HepG2 (cell line): Measurements from ENCODE around the gene EXOC7. TPM values are rescaled to one million over a fixed set of nuclear protein-coding genes. Genes with fewer than 3 reads are reported as not detected.

ENCODE experiments used
- ARID5B ChIP-seq: IDR thresholded peaks from 2 replicates; pipeline ENCODE4 v1.4.0; 2020; ENCODE audit warnings: mild to moderate bottlenecking, missing genetic modification reagents
- BRF2 ChIP-seq: sonication (generic); formaldehyde crosslinking; IDR thresholded peaks from 2 replicates; pipeline ENCODE4 v1.8.1; 2022; ENCODE audit warnings: mild to moderate bottlenecking, missing genetic modification reagents
- HNF4A ChIP-seq: sonication (generic); formaldehyde crosslinking; IDR thresholded peaks from 2 replicates; pipeline ENCODE4 v1.4.0; 2020; ENCODE audit warnings: missing genetic modification reagents
- MIXL1 ChIP-seq: IDR thresholded peaks from 2 replicates; pipeline ENCODE4 v1.6.1; 2016
- MTA1 ChIP-seq: sonication (generic); formaldehyde crosslinking; IDR thresholded peaks from 2 replicates; pipeline ENCODE4 v1.4.0; 2020; ENCODE audit warnings: missing genetic modification reagents, mild to moderate bottlenecking, borderline replicate concordance
- MXD1 ChIP-seq: sonication (generic); formaldehyde crosslinking; IDR thresholded peaks from 2 replicates; pipeline ENCODE4 v1.4.0; 2020; ENCODE audit warnings: mild to moderate bottlenecking, missing genetic modification reagents
- SAP130 ChIP-seq: IDR thresholded peaks from 2 replicates; pipeline ENCODE4 v1.6.1; 2016; ENCODE audit warnings: low read depth
- SOX13 ChIP-seq, 3 experiments: fragments of 450-650 bp in 1 of 3; sonication (generic) in 1 of 3; formaldehyde crosslinking in 1 of 3; IDR thresholded peaks in 2 of 3; conservative IDR thresholded peaks in 1 of 3; 2 replicates each; pipeline versions ENCODE4 v1.5.0 to v1.6.1; 2016 to 2020; ENCODE audit warnings: antibody characterized with exemption in 1 of 3, mild to moderate bottlenecking in 1 of 3, missing compliant biosample characterization in 1 of 3, missing genetic modification reagents in 1 of 3, moderate library complexity in 1 of 3
- ZEB1 ChIP-seq: IDR thresholded peaks from 2 replicates; pipeline ENCODE4 v1.6.1; 2012; ENCODE audit warnings: mild to moderate bottlenecking, low read depth, inconsistent platforms; ENCODE audit not compliant: insufficient replicate concordance
- ZFX ChIP-seq: sonication (generic); formaldehyde crosslinking; IDR thresholded peaks from 2 replicates; pipeline ENCODE4 v1.4.0; 2020; ENCODE audit warnings: mild to moderate bottlenecking, low read depth, missing genetic modification reagents, moderate library complexity
- ZNF124 ChIP-seq: sonication (generic); formaldehyde crosslinking; IDR thresholded peaks from 2 replicates; pipeline ENCODE4 v1.4.0; 2020; ENCODE audit warnings: missing genetic modification reagents
- ZNF224 ChIP-seq: sonication (generic); formaldehyde crosslinking; IDR thresholded peaks from 2 replicates; pipeline ENCODE4 v1.5.0; 2020; ENCODE audit warnings: mild to moderate bottlenecking, missing genetic modification reagents
- ZNF331 ChIP-seq: sonication (generic); formaldehyde crosslinking; IDR thresholded peaks from 2 replicates; pipeline ENCODE4 v1.4.0; 2020; ENCODE audit warnings: missing genetic modification reagents
- ZNF614 ChIP-seq: IDR thresholded peaks from 2 replicates; pipeline ENCODE4 v1.6.1; 2018; ENCODE audit warnings: missing biosample characterization, missing genetic modification reagents, inconsistent platforms, borderline replicate concordance
- ZNF687 ChIP-seq: sonication (generic); formaldehyde crosslinking; IDR thresholded peaks from 2 replicates; pipeline ENCODE4 v1.5.1; 2020; ENCODE audit warnings: mild to moderate bottlenecking, missing genetic modification reagents, moderate library complexity
- polyA plus RNA-seq, 8 experiments: library from polyadenylated mRNA; depleted of rRNA in 3 of 8; stranded (reverse) in 7 of 8; unstranded in 1 of 8; fragments of >200 nt; fragmentation: Illumina TruSeq in 4 of 8; extraction: Trizol in 4 of 8; gene quantifications; 2 replicates each; pipeline versions ENCODE4 v1.2.1 to v1.2.3, GENCODE V29; 2011 to 2016; ENCODE audit warnings: low read depth in 4 of 8, missing spikeins in 1 of 8, mixed read lengths in 1 of 8; ENCODE audit not compliant: insufficient read depth in 1 of 8
- total RNA-seq, 5 experiments: library from RNA; depleted of rRNA; stranded (reverse); fragments of >200 nt; fragmentation: Illumina TruSeq; extraction: Trizol; gene quantifications; 2 replicates each; pipeline ENCODE4 v1.2.3, GENCODE V29; 2016; ENCODE audit warnings: low read depth in 1 of 5

The EXOC7 gene
- total and polyA plus RNA-seq, 2 of the 13 experiments (the other 11 are each of a cell fraction or from before 2014, with no cell fraction given): 86.9 to 116 TPM

- TF ChIP-seq MXD1: no peak
- TF ChIP-seq MIXL1 (CRISPR knock-in tag): 0 out of 2 replicates have a peak, but pooled peaks have one; percentile 12
- 0 out of 2 replicates have a peak, but pooled peaks have one; percentile 64 for TF ChIP-seq ZNF614
- TF ChIP-seq BRF2 (CRISPR knock-in tag): no peak
- TF ChIP-seq ZFX: peak; percentile 76
- no peak for TF ChIP-seq ZNF124 (CRISPR knock-in tag)
- peak; percentile 83 for TF ChIP-seq ZNF687 (CRISPR knock-in tag)
- TF ChIP-seq HNF4A (CRISPR knock-in tag): peak; percentile 52
- peak; percentile 69; the same call in 1 of the 2 replicates for TF ChIP-seq ZNF224 (CRISPR knock-in tag)
- no peak for TF ChIP-seq SOX13 (IDR thresholded peaks at IDR 0.05)
- TF ChIP-seq SOX13 (CRISPR knock-in tag; conservative IDR thresholded peaks at IDR 0.05 in 1 of 2, IDR thresholded peaks at IDR 0.05 in 1 of 2): peak in 1 of 2 experiments; percentile 53; a peak in 2 of 4 replicates
- peak; percentile 63; the same call in 1 of the 2 replicates for TF ChIP-seq ZNF331
- TF ChIP-seq SAP130: peak; percentile 84
- TF ChIP-seq MTA1 (CRISPR knock-in tag): peak; percentile 79
- peak; percentile 70 for TF ChIP-seq ARID5B
- peak; percentile 100 for TF ChIP-seq ZEB1
These were observed 29.2 kb upstream of the EXOC7 start (continued) for GRCh38 chr17:76132574-76133338.
